Effector CD4-positive, alpha-beta T cell (primary cell): ENCODE measurements around the gene DNPEP.
A peak's percentile ranks its signal among the peaks of the same experiment; 100 is the strongest.

Experiments used
- DNase-seq: peaks from one replicate; pipeline ENCODE4 v3.0.0-alpha.2; 2020

DNPEP gene

GRCh38 chr2:219356834-219357233 lies 30.9 kb downstream of the DNPEP start:
- DNase-seq, result no peak

- no peak for DNase-seq
These were observed 33.1 kb downstream of the DNPEP start for GRCh38 chr2:219354582-219354981.

DNA sequence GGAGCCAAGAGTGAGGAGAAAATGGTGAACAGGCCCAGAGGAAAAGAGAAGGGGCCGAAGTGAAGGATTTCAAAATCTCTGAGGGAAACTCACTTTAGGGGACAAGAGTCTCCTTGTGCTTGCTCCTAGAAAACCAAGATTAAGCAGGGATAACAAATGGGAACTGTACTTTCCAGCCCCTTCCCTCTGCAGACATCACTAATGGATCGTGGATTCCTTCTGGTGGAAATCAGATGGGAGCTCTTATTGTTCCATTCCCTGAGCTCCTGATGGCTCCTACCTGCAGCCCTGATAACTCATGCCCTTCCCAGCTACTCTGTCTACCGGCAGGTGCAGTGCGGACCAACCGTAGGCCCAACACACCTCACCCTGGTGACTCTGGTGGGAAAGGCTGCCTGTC lies 34.6 kb downstream of the DNPEP start:
- DNase-seq, result no peak

- peak; percentile 47 for DNase-seq
These were observed 35.2 kb downstream of the DNPEP start for GRCh38 chr2:219352448-219353023.

DNA sequence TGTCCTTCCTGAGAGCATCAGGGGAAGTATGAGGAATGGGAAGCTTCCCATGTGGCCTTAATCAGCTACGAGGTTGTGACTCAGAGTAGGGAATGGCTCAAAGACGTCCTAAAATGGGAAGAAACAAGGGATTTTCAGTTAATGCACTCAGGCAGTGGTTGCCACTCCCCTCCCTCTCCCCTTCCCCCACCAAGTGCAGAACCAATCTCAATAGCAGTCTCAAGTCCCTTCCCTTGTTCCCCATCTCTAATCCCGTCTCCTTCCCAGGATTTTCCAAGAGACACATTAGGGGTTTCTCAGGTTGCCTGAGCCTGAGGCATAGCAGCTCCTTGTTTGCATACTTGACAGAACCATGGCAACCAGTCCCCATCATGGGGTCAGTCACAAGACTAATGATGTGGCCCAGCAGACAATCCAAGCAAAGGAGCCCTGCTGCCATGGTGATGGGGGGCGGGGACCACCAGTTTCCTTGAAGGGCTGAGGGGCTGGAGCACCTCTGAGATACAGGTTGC lies 36.9 kb downstream of the DNPEP start:
- DNase-seq, result no peak

GRCh38 chr2:219350215-219350614 lies 37.5 kb downstream of the DNPEP start:
- DNase-seq, result no peak

- no peak for DNase-seq
These were observed 42.8 kb downstream of the DNPEP start for GRCh38 chr2:219344751-219345430.

- DNase-seq, result no peak
These were observed 52.3 kb downstream of the DNPEP start for GRCh38 chr2:219335373-219335786.

GRCh38 chr2:219334076-219334475 lies 53.6 kb downstream of the DNPEP start:
- no peak for DNase-seq

DNA sequence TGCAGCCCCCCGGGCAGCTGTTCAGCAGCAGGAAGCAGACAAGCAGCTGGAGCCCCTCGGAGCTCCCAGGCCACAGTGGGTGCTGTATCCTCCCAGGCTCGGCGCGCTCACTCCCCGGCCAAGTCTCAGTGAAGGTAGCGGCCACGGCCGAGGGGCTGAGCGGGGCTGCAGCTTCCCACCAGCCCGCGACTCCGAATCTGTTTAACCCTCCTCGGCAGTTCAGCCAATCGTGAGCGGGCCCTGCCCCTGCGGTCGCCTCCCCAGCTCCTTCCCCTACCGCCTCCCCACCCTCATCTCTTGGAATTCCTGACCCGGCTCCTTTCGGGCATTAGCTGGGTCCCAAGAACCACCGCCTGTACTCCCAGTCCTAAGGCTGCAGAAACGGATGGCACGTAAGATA lies 55.2 kb downstream of the DNPEP start, which contains the start of gene RESP18:
TSS of gene RESP18 (minus strand) at position 203 of the 400 bp plus-strand sequence.
- DNase-seq, result no peak

- no peak for DNase-seq
These were observed 56.0 kb downstream of the DNPEP start for GRCh38 chr2:219331560-219332213.

GRCh38 chr2:219327719-219328118 lies 60.0 kb downstream of the DNPEP start:
- DNase-seq, result no peak

- no peak for DNase-seq
These were observed 61.9 kb downstream of the DNPEP start for GRCh38 chr2:219325657-219326315.

- DNase-seq, result no peak
These were observed 62.6 kb downstream of the DNPEP start for GRCh38 chr2:219325136-219325535.

GRCh38 chr2:219323434-219323833 lies 64.3 kb downstream of the DNPEP start:
- no peak for DNase-seq
